ENCODE data around the gene SLC7A14. TPM values are rescaled to one million over a fixed set of nuclear protein-coding genes. Genes with fewer than 3 reads are reported as not detected.

Gene SLC7A14
- total and polyA plus RNA-seq, 2 of the 13 experiments (the other 11 are each of a cell fraction or from before 2014, with no cell fraction given): not detected

DNA sequence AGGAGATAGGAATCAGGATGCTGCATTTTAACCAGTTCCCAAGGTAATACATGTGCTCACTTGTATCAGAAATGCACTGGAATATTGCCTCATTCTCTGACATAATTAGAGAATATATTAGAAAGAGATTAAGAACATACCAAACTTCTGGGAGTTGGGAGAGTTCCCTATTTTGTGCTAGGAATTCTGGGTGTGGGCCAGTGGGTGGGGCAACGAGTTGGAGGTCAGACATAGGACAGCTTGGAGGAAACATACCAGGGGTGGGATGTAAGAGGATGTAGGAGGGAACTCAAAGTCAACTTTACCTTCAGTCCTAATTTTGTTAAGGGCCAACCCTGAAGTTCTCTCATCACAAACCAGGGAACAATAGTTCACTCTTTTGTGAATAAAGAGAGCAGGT lies 83.6 kb downstream of the SLC7A14 start (continued):
- no peak for TF ChIP-seq SRY (CRISPR knock-in tag; IDR thresholded peaks at IDR 0.05)
- TF ChIP-seq, protein P1, sequence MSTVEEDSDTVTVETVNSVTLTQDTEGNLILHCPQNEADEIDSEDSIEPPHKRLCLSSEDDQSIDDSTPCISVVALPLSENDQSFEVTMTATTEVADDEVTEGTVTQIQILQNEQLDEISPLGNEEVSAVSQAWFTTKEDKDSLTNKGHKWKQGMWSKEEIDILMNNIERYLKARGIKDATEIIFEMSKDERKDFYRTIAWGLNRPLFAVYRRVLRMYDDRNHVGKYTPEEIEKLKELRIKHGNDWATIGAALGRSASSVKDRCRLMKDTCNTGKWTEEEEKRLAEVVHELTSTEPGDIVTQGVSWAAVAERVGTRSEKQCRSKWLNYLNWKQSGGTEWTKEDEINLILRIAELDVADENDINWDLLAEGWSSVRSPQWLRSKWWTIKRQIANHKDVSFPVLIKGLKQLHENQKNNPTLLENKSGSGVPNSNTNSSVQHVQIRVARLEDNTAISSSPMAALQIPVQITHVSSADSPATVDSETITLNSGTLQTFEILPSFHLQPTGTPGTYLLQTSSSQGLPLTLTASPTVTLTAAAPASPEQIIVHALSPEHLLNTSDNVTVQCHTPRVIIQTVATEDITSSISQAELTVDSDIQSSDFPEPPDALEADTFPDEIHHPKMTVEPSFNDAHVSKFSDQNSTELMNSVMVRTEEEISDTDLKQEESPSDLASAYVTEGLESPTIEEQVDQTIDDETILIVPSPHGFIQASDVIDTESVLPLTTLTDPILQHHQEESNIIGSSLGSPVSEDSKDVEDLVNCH (CRISPR knock-in tag; IDR thresholded peaks at IDR 0.05): no peak
- TF ChIP-seq MED8 (CRISPR knock-in tag; IDR thresholded peaks at IDR 0.05; ENCODE audit: insufficient replicate concordance): no peak
- TF ChIP-seq ZFP62 (CRISPR knock-in tag; IDR thresholded peaks at IDR 0.05): no peak
- no peak for TF ChIP-seq ZNF354B (CRISPR knock-in tag; IDR thresholded peaks at IDR 0.05)

DNA sequence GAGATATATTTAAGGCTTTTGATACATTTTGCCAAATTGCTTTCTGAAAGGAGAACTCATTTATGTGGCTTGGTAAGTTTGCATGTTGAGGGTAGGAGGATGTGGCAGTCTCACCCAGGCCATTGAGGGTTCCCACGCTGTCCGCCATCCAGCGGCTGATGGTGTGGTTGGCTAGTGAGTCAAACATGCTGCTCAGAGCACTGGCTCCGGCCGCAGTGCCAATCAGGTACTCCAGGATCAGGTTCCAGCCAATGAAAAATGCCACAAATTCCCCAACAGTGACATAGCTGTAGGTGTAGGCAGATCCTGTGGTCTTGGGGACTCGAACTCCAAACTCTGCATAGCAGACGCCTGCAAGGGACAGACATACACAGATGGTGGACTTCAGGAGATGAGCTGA lies 84.9 kb downstream of the SLC7A14 start:
- FAIRE-seq: no peak
- TF ChIP-seq ZNF501 (CRISPR knock-in tag; IDR thresholded peaks at IDR 0.05) (no peak), ZBTB42 (CRISPR knock-in tag; IDR thresholded peaks at IDR 0.05) (no peak), TARDBP (CRISPR knock-in tag; IDR thresholded peaks at IDR 0.05) (no peak), SRSF1 (optimal IDR thresholded peaks at IDR 0.05; ENCODE audit: low read depth, low read length) (no peak), ZNF207 (IDR thresholded peaks at IDR 0.05; ENCODE audit: borderline replicate concordance) (no peak), SIX1 (CRISPR knock-in tag; IDR thresholded peaks at IDR 0.05; ENCODE audit: borderline replicate concordance) (no peak), PLRG1 (conservative IDR thresholded peaks at IDR 0.05) (no peak), MED1 (CRISPR knock-in tag; IDR thresholded peaks at IDR 0.05) (no peak), ZNF484 (CRISPR knock-in tag; IDR thresholded peaks at IDR 0.05; ENCODE audit: borderline replicate concordance, low read depth) (no peak), KLF12 (CRISPR knock-in tag; IDR thresholded peaks at IDR 0.05; ENCODE audit: borderline replicate concordance) (no peak)
- TF ChIP-seq, protein P2, sequence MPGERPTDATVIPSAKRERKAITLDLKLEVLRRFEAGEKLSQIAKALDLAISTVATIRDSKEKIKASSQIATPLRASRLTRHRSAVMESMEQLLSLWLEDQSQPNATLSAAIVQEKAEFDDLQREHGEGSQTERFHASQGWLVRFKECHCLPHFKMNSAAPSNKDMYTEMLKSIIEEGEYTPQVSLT (CRISPR knock-in tag; IDR thresholded peaks at IDR 0.05; ENCODE audit: borderline replicate concordance, low read depth): no peak
- TF ChIP-seq, protein P3, sequence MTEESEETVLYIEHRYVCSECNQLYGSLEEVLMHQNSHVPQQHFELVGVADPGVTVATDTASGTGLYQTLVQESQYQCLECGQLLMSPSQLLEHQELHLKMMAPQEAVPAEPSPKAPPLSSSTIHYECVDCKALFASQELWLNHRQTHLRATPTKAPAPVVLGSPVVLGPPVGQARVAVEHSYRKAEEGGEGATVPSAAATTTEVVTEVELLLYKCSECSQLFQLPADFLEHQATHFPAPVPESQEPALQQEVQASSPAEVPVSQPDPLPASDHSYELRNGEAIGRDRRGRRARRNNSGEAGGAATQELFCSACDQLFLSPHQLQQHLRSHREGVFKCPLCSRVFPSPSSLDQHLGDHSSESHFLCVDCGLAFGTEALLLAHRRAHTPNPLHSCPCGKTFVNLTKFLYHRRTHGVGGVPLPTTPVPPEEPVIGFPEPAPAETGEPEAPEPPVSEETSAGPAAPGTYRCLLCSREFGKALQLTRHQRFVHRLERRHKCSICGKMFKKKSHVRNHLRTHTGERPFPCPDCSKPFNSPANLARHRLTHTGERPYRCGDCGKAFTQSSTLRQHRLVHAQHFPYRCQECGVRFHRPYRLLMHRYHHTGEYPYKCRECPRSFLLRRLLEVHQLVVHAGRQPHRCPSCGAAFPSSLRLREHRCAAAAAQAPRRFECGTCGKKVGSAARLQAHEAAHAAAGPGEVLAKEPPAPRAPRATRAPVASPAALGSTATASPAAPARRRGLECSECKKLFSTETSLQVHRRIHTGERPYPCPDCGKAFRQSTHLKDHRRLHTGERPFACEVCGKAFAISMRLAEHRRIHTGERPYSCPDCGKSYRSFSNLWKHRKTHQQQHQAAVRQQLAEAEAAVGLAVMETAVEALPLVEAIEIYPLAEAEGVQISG (CRISPR knock-in tag; IDR thresholded peaks at IDR 0.05): no peak
- TF ChIP-seq, protein P4, sequence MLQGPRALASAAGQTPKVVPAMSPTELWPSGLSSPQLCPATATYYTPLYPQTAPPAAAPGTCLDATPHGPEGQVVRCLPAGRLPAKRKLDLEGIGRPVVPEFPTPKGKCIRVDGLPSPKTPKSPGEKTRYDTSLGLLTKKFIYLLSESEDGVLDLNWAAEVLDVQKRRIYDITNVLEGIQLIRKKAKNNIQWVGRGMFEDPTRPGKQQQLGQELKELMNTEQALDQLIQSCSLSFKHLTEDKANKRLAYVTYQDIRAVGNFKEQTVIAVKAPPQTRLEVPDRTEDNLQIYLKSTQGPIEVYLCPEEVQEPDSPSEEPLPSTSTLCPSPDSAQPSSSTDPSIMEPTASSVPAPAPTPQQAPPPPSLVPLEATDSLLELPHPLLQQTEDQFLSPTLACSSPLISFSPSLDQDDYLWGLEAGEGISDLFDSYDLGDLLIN (CRISPR knock-in tag; IDR thresholded peaks at IDR 0.05; ENCODE audit: borderline replicate concordance): no peak

More for the DNA sequence above, 84.9 kb downstream of the SLC7A14 start:
- Histone ChIP-seq H4K20me1 (ENCODE audit: insufficient read depth, low read length) (no peaks in the 10 kb centered on the region), H3K36me3 (replicated peaks in 1 of 2; ENCODE audit: control insufficient read depth in 1 of 2, insufficient read depth in 2 of 2, low read length in 2 of 2) (no peaks in the 10 kb centered on the region), H3K79me2 (ENCODE audit: insufficient read depth, low read length) (no peaks in the 10 kb centered on the region), H3K27me3 (ENCODE audit: control insufficient read depth in 1 of 2, insufficient read depth in 2 of 2, low read length in 2 of 2) (no peaks in the 10 kb centered on the region), H3K4me1 (ENCODE audit: insufficient read depth, low read length) (peaks cover 24% of the 10 kb centered on the region), H3K4me2 (ENCODE audit: low read depth, low read length) (no peak overlapping the region), H3K9ac (ENCODE audit: insufficient read depth, low read depth, low read length) (no peak overlapping the region), H3K9me3 (ENCODE audit: low read length) (no peaks in the 10 kb centered on the region), H2AFZ (ENCODE audit: low read length) (no peak overlapping the region), H3K4me3 (replicated peaks in 1 of 3; ENCODE audit: insufficient read depth in 1 of 3, low read depth in 2 of 3, low read length in 3 of 3) (no peak overlapping the region), H3K27ac (ENCODE audit: extremely low read length, insufficient read depth, low read length) (no peak overlapping the region)
- in situ Hi-C loops (cut with HindIII; ENCODE audit: extremely low pct_ligation_motif_present, low pct_unique_long_range_greater_than_20kb): no loop called here
- intact Hi-C loops (cut with micrococcal nuclease; ENCODE audit: unreplicated experiment): no loop called here
- 58% methylated on average over 5 of the region's 7 CpGs for WGBS (ENCODE audit: low lambda C conversion rate)
- no TSS peak for BruUV-seq (replicated peaks)
- ATAC-seq (no peak), DNase-seq (ENCODE audit: low spot score) (no peak)
- CTCF ChIA-PET (ENCODE audit: low intra/inter-chr PET ratio, low total read pairs): no interaction called here
- POLR2A ChIA-PET: no interaction called here
